ENCODE data around the gene CRIM1.

The CRIM1 gene

DNA sequence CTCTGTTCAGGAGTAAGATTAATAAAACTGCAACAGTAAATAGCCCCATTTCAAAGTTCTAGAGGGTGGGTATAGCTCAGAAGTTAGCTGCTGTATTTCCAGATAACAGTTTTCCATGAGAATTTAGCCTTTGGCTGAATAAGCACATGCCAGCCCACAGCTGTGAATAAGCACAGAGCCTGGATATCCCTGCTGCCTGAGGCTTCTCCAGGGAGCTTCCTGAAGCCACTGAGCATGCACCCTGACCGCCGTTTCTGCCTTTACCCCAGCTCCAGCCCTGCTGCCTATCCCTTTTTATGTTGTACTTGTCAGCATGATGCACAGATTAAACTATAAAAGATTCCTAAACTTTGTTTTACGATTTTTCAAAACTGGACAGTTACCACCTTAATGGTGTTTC, 157.1 kb downstream of the CRIM1 start:
- no peak overlapping the region for H3K9ac ChIP-seq (ENCODE audit: low read length in 5 of 5)
- H3K27me3 ChIP-seq (ENCODE audit: control insufficient read depth in 5 of 5, insufficient read depth in 4 of 5, low read length in 5 of 5), result no peaks in the 10 kb centered on the region
- no peaks in the 10 kb centered on the region for H3K9me3 ChIP-seq (ENCODE audit: control insufficient read depth in 5 of 5, low read length in 5 of 5)
- peaks cover 55 to 81% (median 69%) of the 10 kb centered on the region in 5 donors for H3K36me3 ChIP-seq (ENCODE audit: control insufficient read depth in 5 of 5, insufficient read depth in 5 of 5, low read length in 5 of 5)
- peaks cover 0 to 9% (median 3%) of the 10 kb centered on the region in 5 donors for H3K4me1 ChIP-seq (ENCODE audit: control insufficient read depth in 5 of 5, insufficient read depth in 5 of 5, low read length in 5 of 5)
- no peak overlapping the region for H3K4me3 ChIP-seq (ENCODE audit: low read depth in 1 of 5, low read length in 5 of 5)
- no peak overlapping the region for H3K27ac ChIP-seq (ENCODE audit: low read depth, low read length)

GRCh38 chr2:36513661-36514060, 158.1 kb downstream of the CRIM1 start:
- Histone ChIP-seq H3K27ac (ENCODE audit: low read depth, low read length) (no peak overlapping the region), H3K9me3 (ENCODE audit: control insufficient read depth in 5 of 5, low read length in 5 of 5) (no peaks in the 10 kb centered on the region), H3K4me3 (ENCODE audit: low read depth in 1 of 5, low read length in 5 of 5) (no peak overlapping the region), H3K9ac (ENCODE audit: low read length in 5 of 5) (no peak overlapping the region), H3K36me3 (ENCODE audit: control insufficient read depth in 5 of 5, insufficient read depth in 5 of 5, low read length in 5 of 5) (peaks cover 53 to 88% (median 75%) of the 10 kb centered on the region in 5 donors), H3K4me1 (ENCODE audit: control insufficient read depth in 5 of 5, insufficient read depth in 5 of 5, low read length in 5 of 5) (peaks cover 0 to 9% (median 3%) of the 10 kb centered on the region in 5 donors), H3K27me3 (ENCODE audit: control insufficient read depth in 5 of 5, insufficient read depth in 4 of 5, low read length in 5 of 5) (no peaks in the 10 kb centered on the region)

GRCh38 chr2:36515538-36515937, 160.0 kb downstream of the CRIM1 start:
- Histone ChIP-seq H3K4me3 (ENCODE audit: low read depth in 1 of 5, low read length in 5 of 5) (no peak overlapping the region), H3K9me3 (ENCODE audit: control insufficient read depth in 5 of 5, low read length in 5 of 5) (no peaks in the 10 kb centered on the region), H3K27ac (ENCODE audit: low read depth, low read length) (no peak overlapping the region), H3K36me3 (ENCODE audit: control insufficient read depth in 5 of 5, insufficient read depth in 5 of 5, low read length in 5 of 5) (peaks cover 56 to 96% (median 87%) of the 10 kb centered on the region in 5 donors), H3K4me1 (ENCODE audit: control insufficient read depth in 5 of 5, insufficient read depth in 5 of 5, low read length in 5 of 5) (peaks cover 0 to 9% (median 3%) of the 10 kb centered on the region in 5 donors), H3K27me3 (ENCODE audit: control insufficient read depth in 5 of 5, insufficient read depth in 4 of 5, low read length in 5 of 5) (no peaks in the 10 kb centered on the region), H3K9ac (ENCODE audit: low read length in 5 of 5) (no peak overlapping the region)

DNA sequence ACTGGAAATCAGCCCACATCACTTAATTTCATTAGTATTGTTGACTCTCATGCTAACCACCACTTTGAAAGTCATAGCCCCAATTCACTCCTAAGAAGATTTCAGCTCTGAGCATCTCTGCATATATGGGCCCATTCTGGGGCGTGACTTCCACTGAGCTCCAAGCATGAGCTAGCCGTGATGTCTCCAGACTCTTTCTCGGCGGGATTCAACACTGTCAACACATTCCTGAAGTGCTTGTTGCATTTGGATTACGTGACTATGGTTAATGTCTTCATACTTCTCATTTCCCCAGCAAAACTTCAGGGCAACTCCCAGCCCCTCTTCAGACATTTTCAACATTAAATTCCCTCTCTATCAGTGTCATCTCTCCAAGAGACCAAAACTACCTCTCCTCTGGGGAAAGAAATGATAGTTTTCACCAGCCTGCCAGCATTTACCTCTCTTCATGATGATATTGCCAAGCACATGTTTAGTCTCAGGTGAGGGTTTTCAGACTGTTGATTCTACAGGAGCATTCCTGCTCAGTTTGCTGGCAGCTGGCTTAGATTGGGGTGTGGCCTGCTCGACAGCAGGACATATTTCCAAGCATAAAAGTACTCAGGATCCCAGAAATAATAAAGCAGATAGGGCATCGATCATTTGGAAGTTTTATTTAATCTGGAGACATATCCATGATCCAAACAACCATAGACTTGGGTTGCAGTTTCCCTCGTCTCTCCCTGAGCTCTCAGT, 160.7 kb downstream of the CRIM1 start:
- no peak overlapping the region for H3K27ac ChIP-seq (ENCODE audit: low read depth, low read length)
- no peak overlapping the region for H3K9ac ChIP-seq (ENCODE audit: low read length in 5 of 5)
- H3K36me3 ChIP-seq (ENCODE audit: control insufficient read depth in 5 of 5, insufficient read depth in 5 of 5, low read length in 5 of 5), result peaks cover 62 to 99% (median 94%) of the 10 kb centered on the region in 5 donors
- no peaks in the 10 kb centered on the region for H3K27me3 ChIP-seq (ENCODE audit: control insufficient read depth in 5 of 5, insufficient read depth in 4 of 5, low read length in 5 of 5)
- H3K4me1 ChIP-seq (ENCODE audit: control insufficient read depth in 5 of 5, insufficient read depth in 5 of 5, low read length in 5 of 5), result peaks cover 0 to 9% (median 3%) of the 10 kb centered on the region in 5 donors
- no peak overlapping the region for H3K4me3 ChIP-seq (ENCODE audit: low read depth in 1 of 5, low read length in 5 of 5)
- no peaks in the 10 kb centered on the region for H3K9me3 ChIP-seq (ENCODE audit: control insufficient read depth in 5 of 5, low read length in 5 of 5)

GRCh38 chr2:36520431-36520830, 164.9 kb downstream of the CRIM1 start:
- Histone ChIP-seq H3K9ac (ENCODE audit: low read length in 5 of 5) (no peak overlapping the region), H3K4me3 (ENCODE audit: low read depth in 1 of 5, low read length in 5 of 5) (no peak overlapping the region), H3K27me3 (ENCODE audit: control insufficient read depth in 5 of 5, insufficient read depth in 4 of 5, low read length in 5 of 5) (no peaks in the 10 kb centered on the region), H3K27ac (ENCODE audit: low read depth, low read length) (no peak overlapping the region), H3K9me3 (ENCODE audit: control insufficient read depth in 5 of 5, low read length in 5 of 5) (no peaks in the 10 kb centered on the region), H3K4me1 (ENCODE audit: control insufficient read depth in 5 of 5, insufficient read depth in 5 of 5, low read length in 5 of 5) (no peaks in the 10 kb centered on the region), H3K36me3 (ENCODE audit: control insufficient read depth in 5 of 5, insufficient read depth in 5 of 5, low read length in 5 of 5) (peaks cover 67 to 96% (median 89%) of the 10 kb centered on the region in 5 donors)

DNA sequence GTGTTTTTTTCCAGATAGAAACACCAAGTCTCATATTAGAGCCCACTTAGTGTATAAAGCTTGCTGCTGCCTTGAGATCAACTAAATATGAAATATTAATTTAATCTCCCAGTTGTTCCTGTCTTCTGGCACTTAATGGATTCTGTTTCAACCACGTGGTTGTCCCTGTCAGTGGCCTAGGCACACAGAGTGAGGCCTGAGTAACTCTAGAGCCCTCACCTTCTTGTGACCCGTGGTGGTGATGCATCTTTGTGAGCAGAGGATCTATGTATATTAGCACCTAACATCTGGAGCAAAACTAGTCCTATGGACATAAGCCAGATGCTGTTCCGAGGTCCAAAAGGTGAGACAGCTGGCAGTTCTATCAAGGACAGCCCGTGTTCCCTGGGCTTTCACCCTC, 167.6 kb downstream of the CRIM1 start:
- no peaks in the 10 kb centered on the region for H3K9me3 ChIP-seq (ENCODE audit: control insufficient read depth in 5 of 5, low read length in 5 of 5)
- H3K9ac ChIP-seq (ENCODE audit: low read length in 5 of 5), result no peak overlapping the region
- peaks cover 60 to 84% (median 71%) of the 10 kb centered on the region in 5 donors for H3K36me3 ChIP-seq (ENCODE audit: control insufficient read depth in 5 of 5, insufficient read depth in 5 of 5, low read length in 5 of 5)
- no peaks in the 10 kb centered on the region for H3K27me3 ChIP-seq (ENCODE audit: control insufficient read depth in 5 of 5, insufficient read depth in 4 of 5, low read length in 5 of 5)
- no peak overlapping the region for H3K4me3 ChIP-seq (ENCODE audit: low read depth in 1 of 5, low read length in 5 of 5)
- H3K4me1 ChIP-seq (ENCODE audit: control insufficient read depth in 5 of 5, insufficient read depth in 5 of 5, low read length in 5 of 5), result no peaks in the 10 kb centered on the region
- no peak overlapping the region for H3K27ac ChIP-seq (ENCODE audit: low read depth, low read length)

DNA sequence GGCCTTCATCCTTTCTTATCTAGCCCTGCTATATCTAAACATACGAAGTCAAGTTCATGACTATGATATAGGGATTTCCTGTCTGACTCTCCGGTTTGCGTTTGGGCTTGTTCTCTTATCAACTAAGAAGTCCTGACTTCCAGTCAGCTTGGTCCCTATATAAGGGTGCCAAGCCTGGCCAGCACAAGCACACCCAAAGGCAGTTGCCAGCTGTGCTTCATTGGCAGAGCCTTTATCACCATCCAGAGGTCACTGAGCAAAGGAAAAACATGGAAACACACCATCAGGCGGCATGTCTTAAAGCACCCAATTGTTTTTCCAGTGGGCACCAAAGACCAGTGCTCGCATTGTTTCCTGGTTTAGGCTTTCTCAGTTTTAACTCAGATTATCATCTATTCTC, 169.7 kb downstream of the CRIM1 start:
- peaks cover 48 to 68% (median 52%) of the 10 kb centered on the region in 5 donors for H3K36me3 ChIP-seq (ENCODE audit: control insufficient read depth in 5 of 5, insufficient read depth in 5 of 5, low read length in 5 of 5)
- no peak overlapping the region for H3K4me3 ChIP-seq (ENCODE audit: low read depth in 1 of 5, low read length in 5 of 5)
- H3K9me3 ChIP-seq (ENCODE audit: control insufficient read depth in 5 of 5, low read length in 5 of 5), result no peaks in the 10 kb centered on the region
- H3K4me1 ChIP-seq (ENCODE audit: control insufficient read depth in 5 of 5, insufficient read depth in 5 of 5, low read length in 5 of 5), result peaks cover 0 to 5% (median 3%) of the 10 kb centered on the region in 5 donors
- H3K27me3 ChIP-seq (ENCODE audit: control insufficient read depth in 5 of 5, insufficient read depth in 4 of 5, low read length in 5 of 5), result no peaks in the 10 kb centered on the region
- peak overlapping the region in 1 of 5 donors; percentile 6 for H3K9ac ChIP-seq (ENCODE audit: low read length in 5 of 5)
- no peak overlapping the region for H3K27ac ChIP-seq (ENCODE audit: low read depth, low read length)

DNA sequence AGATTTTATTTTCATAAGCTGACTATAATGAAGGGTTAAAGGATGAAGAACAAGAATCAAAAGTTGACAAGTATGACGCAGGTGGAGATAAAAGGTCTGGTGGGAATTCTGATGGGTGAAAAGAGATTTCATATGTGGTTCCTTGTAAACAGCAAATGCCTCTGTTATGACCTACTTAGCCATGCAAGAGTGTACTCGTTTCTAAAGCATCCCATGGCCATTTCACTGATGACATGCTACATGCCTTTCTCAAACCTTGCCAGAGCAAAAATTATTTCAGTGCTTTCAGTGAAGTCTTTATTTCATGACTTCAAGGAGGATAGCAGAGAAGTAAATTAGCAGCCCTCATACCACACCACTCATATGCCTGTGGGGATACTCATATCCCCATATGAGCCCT, 170.6 kb downstream of the CRIM1 start:
- Histone ChIP-seq H3K27me3 (ENCODE audit: control insufficient read depth in 5 of 5, insufficient read depth in 4 of 5, low read length in 5 of 5) (no peaks in the 10 kb centered on the region), H3K4me1 (ENCODE audit: control insufficient read depth in 5 of 5, insufficient read depth in 5 of 5, low read length in 5 of 5) (peaks cover 0 to 15% (median 12%) of the 10 kb centered on the region in 5 donors), H3K9me3 (ENCODE audit: control insufficient read depth in 5 of 5, low read length in 5 of 5) (no peaks in the 10 kb centered on the region), H3K9ac (ENCODE audit: low read length in 5 of 5) (no peak overlapping the region), H3K36me3 (ENCODE audit: control insufficient read depth in 5 of 5, insufficient read depth in 5 of 5, low read length in 5 of 5) (peaks cover 40 to 58% (median 42%) of the 10 kb centered on the region in 5 donors), H3K27ac (ENCODE audit: low read depth, low read length) (no peak overlapping the region), H3K4me3 (ENCODE audit: low read depth in 1 of 5, low read length in 5 of 5) (no peak overlapping the region)

GRCh38 chr2:36528274-36528673, 172.7 kb downstream of the CRIM1 start:
- Histone ChIP-seq H3K4me1 (ENCODE audit: control insufficient read depth in 5 of 5, insufficient read depth in 5 of 5, low read length in 5 of 5) (peaks cover 0 to 16% (median 12%) of the 10 kb centered on the region in 5 donors), H3K9ac (ENCODE audit: low read length in 5 of 5) (no peak overlapping the region), H3K36me3 (ENCODE audit: control insufficient read depth in 5 of 5, insufficient read depth in 5 of 5, low read length in 5 of 5) (peaks cover 34 to 58% (median 36%) of the 10 kb centered on the region in 5 donors), H3K27ac (ENCODE audit: low read depth, low read length) (no peak overlapping the region), H3K27me3 (ENCODE audit: control insufficient read depth in 5 of 5, insufficient read depth in 4 of 5, low read length in 5 of 5) (no peaks in the 10 kb centered on the region), H3K9me3 (ENCODE audit: control insufficient read depth in 5 of 5, low read length in 5 of 5) (no peaks in the 10 kb centered on the region), H3K4me3 (ENCODE audit: low read depth in 1 of 5, low read length in 5 of 5) (no peak overlapping the region)

GRCh38 chr2:36528766-36529392, 173.3 kb downstream of the CRIM1 start:
- Histone ChIP-seq H3K27me3 (ENCODE audit: control insufficient read depth in 5 of 5, insufficient read depth in 4 of 5, low read length in 5 of 5) (no peaks in the 10 kb centered on the region), H3K4me3 (ENCODE audit: low read depth in 1 of 5, low read length in 5 of 5) (no peak overlapping the region), H3K4me1 (ENCODE audit: control insufficient read depth in 5 of 5, insufficient read depth in 5 of 5, low read length in 5 of 5) (peaks cover 0 to 16% (median 12%) of the 10 kb centered on the region in 5 donors), H3K9ac (ENCODE audit: low read length in 5 of 5) (no peak overlapping the region), H3K27ac (ENCODE audit: low read depth, low read length) (no peak overlapping the region), H3K9me3 (ENCODE audit: control insufficient read depth in 5 of 5, low read length in 5 of 5) (peaks cover 0 to 2% (median 0%) of the 10 kb centered on the region in 5 donors), H3K36me3 (ENCODE audit: control insufficient read depth in 5 of 5, insufficient read depth in 5 of 5, low read length in 5 of 5) (peaks cover 28 to 52% (median 31%) of the 10 kb centered on the region in 5 donors)

Measured in subcutaneous abdominal adipose tissue (tissue), 5 donors.